H1 (cell line): Measurements from ENCODE around the gene TSPAN9. TPM values are rescaled to one million over a fixed set of nuclear protein-coding genes. Genes with fewer than 3 reads are reported as not detected.

ENCODE experiments used
- CTCF ChIA-PET: fragments of 300-600 bp; sonication (Branson Sonifier 250); formaldehyde crosslinking; loops from one replicate; lab custom pipeline; 2021; ENCODE audit not compliant: partially characterized antibody; lab: Charles Lee
- POLR2A ChIA-PET: fragments of 300-600 bp; sonication (Branson Sonifier 250); formaldehyde crosslinking; loops from one replicate; lab custom pipeline; 2021; ENCODE audit warnings: inconsistent platforms; ENCODE audit not compliant: partially characterized antibody; lab: Charles Lee
- DNase-seq, 2 experiments: peaks; one replicate each; pipeline versions ENCODE4 v3.0.0 to v3.0.0-alpha.2; 2010 to 2022; ENCODE audit warnings: low spot score in 2 of 2, low read depth in 1 of 2, mixed read lengths in 1 of 2
- FAIRE-seq: peaks from 2 replicates; lab custom pipeline; 2011; peaks lifted over from hg19 to GRCh38; lab: Jason Lieb, UNC
- H2AFZ ChIP-seq: 2 replicates; pipeline ENCODE4 v1.8.1; 2012; ENCODE audit warnings: low read length, inconsistent platforms
- H2AK5ac ChIP-seq: 2 replicates; pipeline ENCODE4 v1.6.1; 2013; ENCODE audit warnings: low read depth, low read length
- H2BK120ac ChIP-seq: replicated peaks from 2 replicates; pipeline ENCODE3; 2013; ENCODE audit warnings: low read depth, low read length, inconsistent platforms
- H2BK12ac ChIP-seq: 2 replicates; pipeline ENCODE4 v1.6.1; 2013; ENCODE audit warnings: low read depth, low read length
- H2BK15ac ChIP-seq: 2 replicates; pipeline ENCODE4 v1.6.1; 2013; ENCODE audit warnings: low read length
- H2BK20ac ChIP-seq: 2 replicates; pipeline ENCODE4 v1.6.1; 2013; ENCODE audit warnings: low read length
- H2BK5ac ChIP-seq: 2 replicates; pipeline ENCODE4 v1.6.1; 2013; ENCODE audit warnings: low read depth, low read length
- H3K14ac ChIP-seq: 2 replicates; pipeline ENCODE4 v1.6.1; 2013; ENCODE audit warnings: inconsistent platforms; ENCODE audit not compliant: insufficient read length
- H3K18ac ChIP-seq: 2 replicates; pipeline ENCODE4 v1.6.1; 2013; ENCODE audit warnings: low read length; ENCODE audit errors: extremely low read depth
- H3K23ac ChIP-seq: 2 replicates; pipeline ENCODE4 v1.6.1; 2013; ENCODE audit warnings: inconsistent platforms; ENCODE audit not compliant: insufficient read length
- H3K23me2 ChIP-seq: 2 replicates; pipeline ENCODE4 v1.6.1; 2013; ENCODE audit warnings: low read depth, low read length
- H3K27ac ChIP-seq: 2 replicates; pipeline ENCODE4 v1.6.1; 2011; ENCODE audit warnings: low read depth, low read length, inconsistent platforms
- H3K27me3 ChIP-seq, 4 experiments: replicated peaks in 1 of 4; 1 replicate in 1 of 4; 2 replicates in 3 of 4; pipeline versions ENCODE4 v1.6.1 to v1.8.1; 2011 to 2013; ENCODE audit warnings: low read length in 3 of 4, mild to moderate bottlenecking in 3 of 4, inconsistent platforms in 2 of 4, mixed read lengths in 2 of 4, moderate library complexity in 1 of 4; ENCODE audit not compliant: control insufficient read depth in 3 of 4, insufficient read depth in 3 of 4; ENCODE audit errors: extremely low read depth in 1 of 4
- H3K36me3 ChIP-seq, 4 experiments: 2 replicates each; pipeline versions ENCODE4 v1.6.1 to v1.8.1; 2011 to 2013; ENCODE audit warnings: mild to moderate bottlenecking in 4 of 4, low read length in 3 of 4, moderate library complexity in 2 of 4, control low read depth in 1 of 4, inconsistent platforms in 1 of 4; ENCODE audit not compliant: insufficient read depth in 4 of 4, control insufficient read depth in 2 of 4
- H3K4ac ChIP-seq: replicated peaks from 2 replicates; pipeline ENCODE3; 2013; ENCODE audit warnings: low read length, low read depth, mixed read lengths, inconsistent platforms; ENCODE audit not compliant: insufficient read length
- H3K4me1 ChIP-seq, 4 experiments: replicated peaks in 1 of 4; 1 replicate in 1 of 4; 2 replicates in 3 of 4; pipeline versions ENCODE4 v1.6.1 to v1.8.1; 2011 to 2013; ENCODE audit warnings: low read length in 3 of 4, inconsistent platforms in 2 of 4, mixed read lengths in 1 of 4; ENCODE audit not compliant: insufficient read depth in 4 of 4, control insufficient read depth in 3 of 4
- H3K4me2 ChIP-seq, 2 experiments: 2 replicates each; pipeline versions ENCODE4 v1.6.1 to v1.8.1; 2011 to 2013; ENCODE audit warnings: low read depth in 2 of 2, low read length in 2 of 2, control low read depth in 1 of 2, inconsistent platforms in 1 of 2, mild to moderate bottlenecking in 1 of 2; ENCODE audit not compliant: insufficient read depth in 1 of 2
- H3K4me3 ChIP-seq, 4 experiments: fragments of 200-600, 300-600 bp in 1 of 4; sonication (generic), shearing (Covaris generic), sonication (Bioruptor Twin) in 1 of 4; 2 replicates each; pipeline versions ENCODE4 v1.5.1 to v1.8.1; 2011 to 2016; ENCODE audit warnings: low read length in 4 of 4, low read depth in 3 of 4, control low read depth in 2 of 4, inconsistent platforms in 2 of 4, mild to moderate bottlenecking in 2 of 4, mixed read lengths in 1 of 4, moderate library complexity in 1 of 4; ENCODE audit not compliant: insufficient read depth in 2 of 4; ENCODE audit errors: extremely low read depth in 1 of 4
- H3K56ac ChIP-seq: replicated peaks from 2 replicates; pipeline ENCODE3; 2013; ENCODE audit warnings: low read depth, mild to moderate bottlenecking, mixed read lengths, low read length, inconsistent platforms; ENCODE audit not compliant: insufficient read length
- H3K79me1 ChIP-seq: 2 replicates; pipeline ENCODE4 v1.6.1; 2013; ENCODE audit warnings: low read depth, low read length, control low read depth
- H3K79me2 ChIP-seq, 2 experiments: 2 replicates each; pipeline versions ENCODE4 v1.6.1 to v1.8.1; 2012 to 2013; ENCODE audit warnings: low read length in 2 of 2, mild to moderate bottlenecking in 2 of 2, inconsistent platforms in 1 of 2; ENCODE audit not compliant: insufficient read depth in 2 of 2, control insufficient read depth in 1 of 2
- H3K9ac ChIP-seq, 4 experiments: replicated peaks in 1 of 4; 1 replicate in 1 of 4; 2 replicates in 3 of 4; pipeline versions ENCODE4 v1.6.1 to v1.8.1; 2011 to 2013; ENCODE audit warnings: low read depth in 3 of 4, low read length in 3 of 4, control low read depth in 2 of 4, mild to moderate bottlenecking in 2 of 4, moderate library complexity in 2 of 4, inconsistent platforms in 1 of 4; ENCODE audit errors: extremely low read depth in 1 of 4
- H3K9me3 ChIP-seq, 2 experiments: 2 replicates each; pipeline versions ENCODE4 v1.6.1 to v1.8.1; 2012 to 2013; ENCODE audit warnings: mild to moderate bottlenecking in 2 of 2, moderate library complexity in 2 of 2, control low read depth in 1 of 2, inconsistent platforms in 1 of 2, low read depth in 1 of 2, low read length in 1 of 2, mixed read lengths in 1 of 2; ENCODE audit not compliant: insufficient read depth in 2 of 2
- H4K20me1 ChIP-seq, 2 experiments: replicated peaks in 1 of 2; 2 replicates each; pipeline versions ENCODE3 to v1.8.1; 2011 to 2013; ENCODE audit warnings: inconsistent platforms in 2 of 2, low read length in 2 of 2, mild to moderate bottlenecking in 1 of 2; ENCODE audit not compliant: insufficient read depth in 2 of 2, control insufficient read depth in 1 of 2
- H4K5ac ChIP-seq: 2 replicates; pipeline ENCODE4 v1.6.1; 2013; ENCODE audit warnings: low read length, low read depth, mixed read lengths, inconsistent platforms; ENCODE audit not compliant: insufficient read length
- H4K8ac ChIP-seq: 2 replicates; pipeline ENCODE4 v1.8.0; 2013; ENCODE audit warnings: mild to moderate bottlenecking, moderate library complexity, low read length, inconsistent platforms; ENCODE audit not compliant: insufficient read depth; ENCODE audit errors: extremely low read depth
- H4K91ac ChIP-seq: replicated peaks from 2 replicates; pipeline ENCODE3; 2013; ENCODE audit warnings: low read length, mixed read lengths, inconsistent platforms; ENCODE audit not compliant: insufficient read length
- KDM5A ChIP-seq: fragments of 200-600 bp; IDR thresholded peaks from 2 replicates; pipeline ENCODE4 v1.7.1; 2012; ENCODE audit warnings: mild to moderate bottlenecking, low read length, inconsistent platforms, mixed read lengths
- RBBP5 ChIP-seq: IDR thresholded peaks from 2 replicates; pipeline ENCODE4 v1.7.1; 2012; ENCODE audit warnings: low read depth, mild to moderate bottlenecking, inconsistent platforms, low read length, moderate library complexity, borderline replicate concordance
- SP1 ChIP-seq: IDR thresholded peaks from 2 replicates; pipeline ENCODE4 v1.6.1; 2011; ENCODE audit warnings: low read depth, low read length
- YY1 ChIP-seq: IDR thresholded peaks from 2 replicates; pipeline ENCODE4 v1.6.1; 2011; ENCODE audit warnings: low read depth, mild to moderate bottlenecking, low read length
- WGBS, 2 experiments: shearing (Covaris generic) in 1 of 2; methylation state at CpG; one replicate each; pipeline versions ENCODE4 v1.1.6 to v1.1.7; 2013 to 2015; ENCODE audit warnings: low lambda C conversion rate in 2 of 2, mixed read lengths in 2 of 2, inconsistent platforms in 1 of 2, low coverage in 1 of 2, missing lambda C conversion rate in 1 of 2; ENCODE audit not compliant: insufficient replicate concordance in 2 of 2, insufficient coverage in 1 of 2, insufficient read length in 1 of 2; ENCODE audit errors: extremely low coverage in 1 of 2, missing lambda C conversion rate in 1 of 2; 5-methylcytosine and 5-hydroxymethylcytosine counted together
- polyA plus RNA-seq, 7 experiments: library from polyadenylated mRNA; depleted of rRNA in 3 of 7; stranded (reverse) in 5 of 7; unstranded in 2 of 7; fragments of >200 nt in 5 of 7; fragments of 200-250 nt in 2 of 7; gene quantifications; 1 replicate in 5 of 7; 2 replicates in 1 of 7; 4 replicates in 1 of 7; pipeline versions ENCODE4 v1.2.1 to v1.2.3, GENCODE V29; 2011 to 2013; ENCODE audit warnings: missing spikeins in 2 of 7, mixed read lengths in 2 of 7
- total RNA-seq: library from RNA; stranded (reverse); fragmentation: NEBNext Ultra II Directional; extraction: Animal tissue kit (Norgen Biotek cat#: 25700); gene quantifications from 2 replicates; pipeline ENCODE4 v1.2.1, GENCODE V29; 2021

The TSPAN9 gene
- total and polyA plus RNA-seq, 2 of the 8 experiments (the other 6 are each of a cell fraction or from before 2014, with no cell fraction given), result 11.5 to 29.1 TPM

DNA sequence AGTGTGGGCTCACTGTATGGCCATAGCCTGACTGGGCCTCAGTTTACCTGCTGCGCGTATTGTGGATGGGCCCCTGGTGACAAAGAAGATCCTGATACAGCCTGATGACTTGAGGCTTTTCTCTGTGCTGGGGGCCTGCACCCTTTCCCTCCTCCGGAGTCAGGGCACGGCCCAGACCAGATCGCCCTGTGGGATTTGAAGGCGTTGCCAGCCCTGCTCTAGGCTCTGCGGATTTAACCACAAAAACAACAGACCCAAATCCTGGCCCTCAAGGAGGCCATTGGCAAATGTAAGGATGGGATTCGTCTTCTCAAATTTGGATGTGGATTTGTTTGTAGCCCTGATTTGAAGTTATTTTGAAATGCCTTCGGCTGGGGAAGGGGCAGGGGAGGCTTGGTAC is 195.8 kb downstream of the TSPAN9 start:
- no peak overlapping the region for H3K14ac ChIP-seq
- H2BK12ac ChIP-seq, result no peak overlapping the region
- TF ChIP-seq YY1, result no peak
- no peak for TF ChIP-seq SP1
- TF ChIP-seq RBBP5, result no peak
- TF ChIP-seq KDM5A, result no peak
- H2BK5ac ChIP-seq, result no peak overlapping the region
- H3K79me1 ChIP-seq, result no peaks in the 10 kb centered on the region
- H3K27me3 ChIP-seq, result no peaks in the 10 kb centered on the region
- H3K9me3 ChIP-seq, result no peaks in the 10 kb centered on the region
- H3K23me2 ChIP-seq, result no peaks in the 10 kb centered on the region
- H3K4ac ChIP-seq, result no peak overlapping the region
- no peak overlapping the region for H4K91ac ChIP-seq
- no peak overlapping the region for H3K4me2 ChIP-seq
- 0 out of 2 replicates have a peak overlapping the region, but pooled peaks have one; percentile 72 for H2BK15ac ChIP-seq
- H3K27ac ChIP-seq, result no peak overlapping the region
- H3K18ac ChIP-seq, result no peak overlapping the region
- no peak overlapping the region for H4K8ac ChIP-seq
- no peak overlapping the region for H2AK5ac ChIP-seq
- no peak overlapping the region for H2BK120ac ChIP-seq
- H2AFZ ChIP-seq, result no peak overlapping the region
- FAIRE-seq (no peak), DNase-seq (no peak)
- no peak overlapping the region for H3K23ac ChIP-seq
- H3K9ac ChIP-seq, result no peak overlapping the region
- no peak overlapping the region for H2BK20ac ChIP-seq
- CTCF ChIA-PET, result interaction anchor here (0.6 to 16.9 kb wide), 14 partner anchors 8 to 200 kb away, joined by 3 to 361 read pairs (median 22); no protein-coding TSS in a partner anchor
- H4K20me1 ChIP-seq, result peaks cover 2 to 3% of the 10 kb centered on the region in 2 experiments
- H3K4me1 ChIP-seq, result peaks cover 0 to 15% (median 6%) of the 10 kb centered on the region in 4 experiments
- 95% methylated on average over 9 of the region's 9 CpGs; no CpG with 5 or more reads in 1 of the 2 experiments for WGBS, 2 experiments
- no peaks in the 10 kb centered on the region for H3K79me2 ChIP-seq
- no peak overlapping the region for H4K5ac ChIP-seq
- POLR2A ChIA-PET, result interaction anchor here (2.3 kb wide), 1 partner anchor 65 kb away, joined by 5 read pairs; no protein-coding TSS in a partner anchor
- H3K56ac ChIP-seq, result no peak overlapping the region
- no peak overlapping the region for H3K4me3 ChIP-seq
- no peaks in the 10 kb centered on the region for H3K36me3 ChIP-seq
